Spleen (tissue), 11 donors: ENCODE results near the gene SLC4A1AP. TPM values are rescaled to one million over a fixed set of nuclear protein-coding genes. Genes with fewer than 3 reads are reported as not detected.
A peak's percentile ranks its signal among the peaks of the same experiment; 100 is the strongest.

Source experiments
- DNase-seq: peaks from one replicate; pipeline ENCODE4 v3.0.0-alpha.2; 2020
- H3K27ac ChIP-seq, 8 donors: fragments of 200-600 bp; sonication (generic) in 7 of 8; 1 replicate in 4 of 8; 2 replicates in 4 of 8; pipeline versions ENCODE4 v1.5.0 to v1.8.0; 2016 to 2021; ENCODE audit warnings: inconsistent platforms in 4 of 8, mild to moderate bottlenecking in 4 of 8, moderate library complexity in 1 of 8
- H3K27me3 ChIP-seq, 7 donors: fragments of 200-600 bp; sonication (generic) in 6 of 7; replicated peaks in 1 of 7; 1 replicate in 4 of 7; 2 replicates in 3 of 7; pipeline versions ENCODE4 v1.5.0 to v1.8.0; 2016 to 2021; ENCODE audit warnings: inconsistent platforms in 3 of 7, mild to moderate bottlenecking in 1 of 7
- H3K36me3 ChIP-seq, 6 donors: fragments of 200-600 bp; sonication (generic) in 5 of 6; 1 replicate in 4 of 6; 2 replicates in 2 of 6; pipeline versions ENCODE4 v1.5.0 to v1.8.0; 2016 to 2021; ENCODE audit warnings: inconsistent platforms in 2 of 6
- H3K4me1 ChIP-seq, 6 donors: fragments of 200-600 bp; sonication (generic) in 5 of 6; 1 replicate in 3 of 6; 2 replicates in 3 of 6; pipeline versions ENCODE4 v1.5.0 to v1.8.0; 2016 to 2021; ENCODE audit warnings: inconsistent platforms in 3 of 6
- H3K4me3 ChIP-seq, 8 donors: fragments of 200-600 bp; sonication (generic) in 7 of 8; 1 replicate in 4 of 8; 2 replicates in 4 of 8; pipeline versions ENCODE4 v1.5.0 to v1.8.0; 2016 to 2021; ENCODE audit warnings: inconsistent platforms in 4 of 8, mild to moderate bottlenecking in 4 of 8, moderate library complexity in 2 of 8
- H3K9me3 ChIP-seq, 8 donors: fragments of 200-600 bp; sonication (generic) in 7 of 8; 1 replicate in 4 of 8; 2 replicates in 4 of 8; pipeline versions ENCODE4 v1.5.0 to v1.8.0; 2016 to 2021; ENCODE audit warnings: inconsistent platforms in 4 of 8
- CTCF ChIP-seq, 11 experiments: fragments of 200-600 bp in 7 of 11; fragments of 450-650 bp in 4 of 11; sonication (generic) in 4 of 11; IDR thresholded peaks in 8 of 11; conservative IDR thresholded peaks in 3 of 11; 1 replicate in 7 of 11; 2 replicates in 4 of 11; pipeline versions ENCODE4 v1.4.0 to v1.8.0; 2016 to 2021; ENCODE audit warnings: antibody characterized with exemption in 11 of 11, inconsistent platforms in 4 of 11, mild to moderate bottlenecking in 1 of 11
- POLR2A ChIP-seq, 3 donors: fragments of 450-650 bp; IDR thresholded peaks; one replicate each; pipeline ENCODE4 v1.5.1; 2017; ENCODE audit warnings: antibody characterized with exemption in 3 of 3, mild to moderate bottlenecking in 1 of 3
- POLR2AphosphoS5 ChIP-seq, 3 donors: sonication (generic); formaldehyde crosslinking; IDR thresholded peaks; one replicate each; pipeline ENCODE4 v1.5.1; 2017; ENCODE audit warnings: antibody characterized with exemption in 3 of 3
- WGBS, 5 donors: extraction: QIAGEN DNeasy Blood & Tissue Kit in 3 of 5; methylation state at CpG; one replicate each; pipeline versions ENCODE4 v1.1.5 to v1.1.7; 2013 to 2018; 5-methylcytosine and 5-hydroxymethylcytosine counted together
- intact Hi-C: fragments of 100-400 bp; cut with DNase I; formaldehyde crosslinking; loops from one replicate; pipeline ENCODE4 v1.15.0; 2023; ENCODE audit warnings: low total_unique reads
- polyA plus RNA-seq, 3 donors: library from polyadenylated mRNA; stranded (reverse); fragments of 200-250 nt; gene quantifications; one replicate each; pipeline ENCODE4 v1.2.1, GENCODE V29; 2013
- total RNA-seq, 7 donors: library from RNA; depleted of rRNA in 3 of 7; stranded (reverse); fragments of >200 nt in 3 of 7; fragmentation: NEBNext Ultra II Directional in 4 of 7; extraction: Animal tissue kit (Norgen Biotek cat#: 25700) in 4 of 7; gene quantifications; one replicate each; pipeline versions ENCODE4 v1.1.0 to v1.2.1, GENCODE V29; 2016 to 2021
- donor health status: healthy with polysubstance abuse.
- donor health status: DM: no; HTN: no; CAD: no; lungs with moderate emphysema.
- donor health status: DM: no; HTN: no; CAD: no.
- donor health status: Bipolar disorder and iron deficiency.
- donor health status: healthy.
- donor health status: DM: no; HTN: no; CAD: no.
- donor health status: DM: yes; HTN: yes; CAD: no.

SLC4A1AP gene
- total and polyA plus RNA-seq, 10 donors = 10.5 to 25.4 (median 19.1) TPM

GRCh38 chr2:27729198-27729597 lies 65.5 kb downstream of the SLC4A1AP start:
- no peak for TF ChIP-seq CTCF (IDR thresholded peaks at IDR 0.05 in 8 of 11, conservative IDR thresholded peaks at IDR 0.05 in 3 of 11)
- no peak for TF ChIP-seq POLR2A (IDR thresholded peaks at IDR 0.05)
- no peak for TF ChIP-seq POLR2AphosphoS5 (IDR thresholded peaks at IDR 0.05)
- Histone ChIP-seq H3K4me3 (no peak overlapping the region), H3K4me1 (peaks cover 19 to 61% (median 43%) of the 10 kb centered on the region in 6 donors), H3K27ac (peak overlapping the region in 7 of 8 donors; percentile 38 to 82 (median 63)), H3K27me3 (no peaks in the 10 kb centered on the region), H3K9me3 (peaks cover 0 to 5% (median 0%) of the 10 kb centered on the region in 8 donors), H3K36me3 (no peaks in the 10 kb centered on the region)
- WGBS, 5 donors = 47 to 61% (median 59%) methylated on average over 4 of the region's 4 CpGs
- intact Hi-C loops = no loop called here
- no peak for DNase-seq

GRCh38 chr2:27729614-27730013 lies 65.9 kb downstream of the SLC4A1AP start:
- no peak for DNase-seq
- H3K4me1 ChIP-seq = peaks cover 19 to 58% (median 42%) of the 10 kb centered on the region in 6 donors
- H3K36me3 ChIP-seq = no peaks in the 10 kb centered on the region
- H3K27ac ChIP-seq = peak overlapping the region in 7 of 8 donors; percentile 38 to 82 (median 63)
- no peak overlapping the region for H3K4me3 ChIP-seq
- no peak for TF ChIP-seq CTCF (IDR thresholded peaks at IDR 0.05 in 8 of 11, conservative IDR thresholded peaks at IDR 0.05 in 3 of 11)
- no peak for TF ChIP-seq POLR2AphosphoS5 (IDR thresholded peaks at IDR 0.05)
- no peak for TF ChIP-seq POLR2A (IDR thresholded peaks at IDR 0.05)
- WGBS, 5 donors = 87 to 94% (median 90%) methylated on average over 4 of the region's 4 CpGs
- intact Hi-C loops = no loop called here
- H3K9me3 ChIP-seq = peaks cover 0 to 5% (median 0%) of the 10 kb centered on the region in 8 donors
- no peaks in the 10 kb centered on the region for H3K27me3 ChIP-seq

GRCh38 chr2:27730261-27730662 lies 66.6 kb downstream of the SLC4A1AP start:
- H3K9me3 ChIP-seq = peaks cover 0 to 5% (median 0%) of the 10 kb centered on the region in 8 donors
- 59 to 86% (median 78%) methylated on average over 3 of the region's 3 CpGs for WGBS, 5 donors
- H3K27ac ChIP-seq = peak overlapping the region in 6 of 8 donors; percentile 23 to 82 (median 66)
- no peak for DNase-seq
- no peak overlapping the region for H3K4me3 ChIP-seq
- no peaks in the 10 kb centered on the region for H3K36me3 ChIP-seq
- intact Hi-C loops = no loop called here
- H3K27me3 ChIP-seq = peaks cover 0 to 3% (median 0%) of the 10 kb centered on the region in 7 donors
- peaks cover 24 to 65% (median 42%) of the 10 kb centered on the region in 6 donors for H3K4me1 ChIP-seq
- TF ChIP-seq POLR2A (IDR thresholded peaks at IDR 0.05) = no peak
- peak; percentile 28 to 66 (median 54) for TF ChIP-seq POLR2AphosphoS5 (IDR thresholded peaks at IDR 0.05)

- TF ChIP-seq POLR2AphosphoS5 (IDR thresholded peaks at IDR 0.05) (no peak), POLR2A (IDR thresholded peaks at IDR 0.05) (no peak), CTCF (IDR thresholded peaks at IDR 0.05 in 8 of 11, conservative IDR thresholded peaks at IDR 0.05 in 3 of 11) (no peak)
- H3K27me3 ChIP-seq = peaks cover 0 to 11% (median 0%) of the 10 kb centered on the region in 7 donors
- H3K4me1 ChIP-seq = peaks cover 29 to 74% (median 48%) of the 10 kb centered on the region in 6 donors
- H3K9me3 ChIP-seq = peaks cover 0 to 5% (median 0%) of the 10 kb centered on the region in 8 donors
- WGBS, 5 donors = 60 to 75% (median 65%) methylated on average over 4 of the region's 4 CpGs
- DNase-seq = no peak
- H3K4me3 ChIP-seq = no peak overlapping the region
- H3K36me3 ChIP-seq = no peaks in the 10 kb centered on the region
- intact Hi-C loops = no loop called here
- peak overlapping the region in 7 of 8 donors; percentile 19 to 82 (median 55) for H3K27ac ChIP-seq
Measured at GRCh38 chr2:27730980-27731691, 67.4 kb downstream of the SLC4A1AP start.
